ENCODE data around the gene MED13L. TPM values are rescaled to one million over a fixed set of nuclear protein-coding genes. Genes with fewer than 3 reads are reported as not detected.

Gene MED13L
- total RNA-seq = 50.5 and 58.4 TPM in 2 replicates

DNA sequence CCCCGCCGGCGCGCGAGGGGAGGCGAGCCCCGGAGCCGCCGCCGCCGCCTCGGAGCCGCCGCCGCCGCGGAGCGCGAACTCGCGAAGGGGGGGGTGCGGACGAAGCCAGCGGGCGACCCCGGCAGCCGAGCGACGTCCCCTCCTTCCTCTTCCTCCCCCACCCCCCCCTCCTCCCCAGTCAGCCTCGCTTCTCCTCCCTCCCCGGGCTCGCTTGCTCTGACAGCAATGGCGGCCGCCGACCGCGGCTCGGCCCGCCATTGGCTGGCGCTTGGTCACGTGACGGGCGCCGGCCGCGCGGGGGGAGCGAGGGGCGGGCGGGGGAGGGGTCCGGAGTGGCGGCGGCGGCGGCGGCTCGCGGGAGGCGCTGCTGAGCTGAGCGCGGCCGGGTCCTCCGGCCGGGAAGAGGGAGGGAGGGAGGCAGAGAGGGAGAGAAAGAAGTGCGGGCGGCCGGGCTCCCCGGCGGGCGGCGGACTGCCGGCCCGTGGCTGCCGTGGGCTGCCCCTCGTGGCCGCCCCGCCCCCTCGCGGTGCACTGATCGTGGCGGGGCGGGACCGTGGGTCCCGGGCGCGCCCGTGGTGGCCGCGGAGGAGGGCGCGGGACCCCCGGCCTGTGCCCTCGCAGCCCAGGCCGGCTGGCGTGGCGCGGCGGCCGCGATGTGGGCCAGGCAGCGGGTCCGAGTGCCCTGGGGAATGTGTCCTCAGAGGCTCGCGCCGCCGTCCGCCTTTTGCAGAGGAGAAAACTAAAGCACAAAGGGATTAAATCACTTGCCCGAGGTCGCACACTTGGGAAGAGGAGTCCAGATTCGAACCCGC lies at the start of gene MED13L:
MED13L (minus strand) TSS at position 227 of the 812 bp plus-strand sequence. CDS start 562 bp downstream, outside the sequence.

Data from pericardium fibroblast (primary cell).